Kidney (tissue), 2 donors: Measurements from ENCODE around the gene GJD2. TPM values are rescaled to one million over a fixed set of nuclear protein-coding genes. Genes with fewer than 3 reads are reported as not detected.

Experiments used
- polyA plus RNA-seq: library from polyadenylated mRNA; stranded (reverse); fragments of 350-450 nt; fragmentation: Illumina TruSeq; extraction: RNeasy Lipid Tissue Mini Kit (QIAGEN cat#74804); gene quantifications from one replicate; pipeline ENCODE4 v1.2.3, GENCODE V29; 2014; ENCODE audit warnings: low read depth, low replicate concordance; ENCODE audit not compliant: insufficient read depth
- total RNA-seq: library from RNA; stranded (reverse); fragmentation: NEBNext Ultra II Directional; extraction: Animal tissue kit (Norgen Biotek cat#: 25700); gene quantifications from one replicate; pipeline ENCODE4 v1.2.1, GENCODE V29; 2021
- donor health status: DM: yes; HTN: yes; CAD: no.

Gene GJD2
- total and polyA plus RNA-seq, 2 donors from 2014 or later = 0.26 TPM; not detected in 1

Other genes with a start within 250 kb of the GJD2 start
- 125 TPM for gene GOLGA8B, start 171.3 kb downstream of the GJD2 start, total RNA-seq
- 21.4 TPM for gene GOLGA8B, start 171.3 kb downstream of the GJD2 start, polyA plus RNA-seq
- gene ACTC1, start 40.6 kb upstream of the GJD2 start, total RNA-seq = 25.0 TPM
- gene ACTC1, start 40.6 kb upstream of the GJD2 start, polyA plus RNA-seq = 7.4 TPM
- 30.9 TPM for gene AQR, start 214.7 kb upstream of the GJD2 start, total RNA-seq
- 14.2 TPM for gene AQR, start 214.7 kb upstream of the GJD2 start, polyA plus RNA-seq
- 52.9 TPM for gene ZNF770, start 233.3 kb upstream of the GJD2 start, total RNA-seq
- 13.9 TPM for gene ZNF770, start 233.3 kb upstream of the GJD2 start, polyA plus RNA-seq